ENCODE results near the gene VASH2.
"Not testable (repeated sequence)": the region's sequence is repeated elsewhere in the genome, so short reads cannot be mapped to it uniquely, and the experiment has no call there.

Gene VASH2

GRCh38 chr1:212950243-212951125 lies at the start of gene VASH2:
Gene VASH2 (plus strand): TSS chr1:212950541. CDS start chr1:212951543, 1,002 bp downstream.
- peak; percentile 56 for DNase-seq

GRCh38 chr1:212901290-212901689 lies 49.1 kb upstream of the VASH2 start:
- no peak for DNase-seq

DNA sequence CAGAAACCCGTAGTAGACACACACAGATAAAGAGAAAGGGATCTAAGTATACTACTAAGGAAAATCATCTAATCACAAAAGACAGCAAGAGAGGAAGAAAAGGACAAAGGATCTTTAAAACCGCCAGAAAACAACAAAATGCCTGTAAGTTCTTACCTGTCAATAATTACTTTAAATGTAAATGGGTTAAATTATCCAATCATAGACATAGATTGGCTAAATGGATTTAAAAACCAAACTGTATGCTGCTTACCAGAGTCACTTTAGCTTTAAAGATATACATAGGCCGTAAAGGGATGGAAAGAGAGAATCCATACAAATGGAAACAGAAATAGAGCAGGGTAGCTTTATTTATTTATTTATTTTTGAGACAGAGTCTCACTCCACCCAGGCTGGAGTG lies 48.3 kb upstream of the VASH2 start:
- DNase-seq = no peak

GRCh38 chr1:212903664-212904063 lies 46.7 kb upstream of the VASH2 start:
- no peak for DNase-seq

GRCh38 chr1:212908071-212908470 lies 42.3 kb upstream of the VASH2 start:
- DNase-seq = not testable (repeated sequence)

- no peak for DNase-seq
Observed at GRCh38 chr1:212908971-212909370, 41.4 kb upstream of the VASH2 start.

- no peak for DNase-seq
Observed at GRCh38 chr1:212909652-212910063, 40.7 kb upstream of the VASH2 start.

DNA sequence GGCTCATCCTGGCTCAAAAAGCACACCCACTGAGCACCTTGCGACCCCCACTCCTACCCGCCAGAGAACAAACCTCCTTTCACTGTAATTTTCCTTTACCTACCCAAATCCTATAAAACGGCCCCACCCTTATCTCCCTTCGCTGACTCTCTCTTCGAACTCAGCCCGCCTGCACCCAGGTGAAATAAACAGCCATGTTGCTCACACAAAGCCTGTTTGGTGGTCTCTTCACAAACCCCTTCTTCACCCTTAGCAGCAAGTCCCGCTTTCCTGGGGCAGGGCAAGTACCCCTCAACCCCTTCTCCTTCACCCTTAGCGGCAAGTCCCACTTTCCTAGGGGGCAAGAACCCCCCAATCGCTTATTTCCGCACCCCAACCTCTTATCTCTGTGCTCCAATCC lies 40.1 kb upstream of the VASH2 start:
- not testable (repeated sequence) for DNase-seq

GRCh38 chr1:212913638-212914037 lies 36.7 kb upstream of the VASH2 start:
- DNase-seq = not testable (repeated sequence)

- not testable (repeated sequence) for DNase-seq
Observed at GRCh38 chr1:212914110-212914509, 36.2 kb upstream of the VASH2 start.

DNA sequence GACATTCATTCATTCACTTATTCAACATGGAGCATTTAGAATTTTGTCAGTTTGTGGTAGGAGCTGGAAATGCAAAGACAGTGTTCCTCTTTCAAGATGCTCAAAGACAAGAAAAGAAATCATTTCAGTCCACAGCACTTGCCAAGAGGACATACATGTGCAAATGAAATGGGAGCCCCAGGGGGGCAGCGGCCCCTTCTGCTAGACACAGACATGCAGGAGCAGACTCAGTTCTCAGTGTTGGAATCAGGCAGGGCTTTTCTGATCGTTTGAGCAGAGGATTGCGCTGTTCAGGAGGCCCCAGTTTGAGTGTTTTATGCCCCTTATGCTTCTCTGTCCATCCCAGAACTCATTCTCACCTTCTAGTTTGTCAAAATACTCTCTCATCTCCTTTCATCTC lies 35.6 kb upstream of the VASH2 start:
- DNase-seq = no peak

GRCh38 chr1:212915245-212916091 lies 34.9 kb upstream of the VASH2 start:
- DNase-seq = no peak

DNA sequence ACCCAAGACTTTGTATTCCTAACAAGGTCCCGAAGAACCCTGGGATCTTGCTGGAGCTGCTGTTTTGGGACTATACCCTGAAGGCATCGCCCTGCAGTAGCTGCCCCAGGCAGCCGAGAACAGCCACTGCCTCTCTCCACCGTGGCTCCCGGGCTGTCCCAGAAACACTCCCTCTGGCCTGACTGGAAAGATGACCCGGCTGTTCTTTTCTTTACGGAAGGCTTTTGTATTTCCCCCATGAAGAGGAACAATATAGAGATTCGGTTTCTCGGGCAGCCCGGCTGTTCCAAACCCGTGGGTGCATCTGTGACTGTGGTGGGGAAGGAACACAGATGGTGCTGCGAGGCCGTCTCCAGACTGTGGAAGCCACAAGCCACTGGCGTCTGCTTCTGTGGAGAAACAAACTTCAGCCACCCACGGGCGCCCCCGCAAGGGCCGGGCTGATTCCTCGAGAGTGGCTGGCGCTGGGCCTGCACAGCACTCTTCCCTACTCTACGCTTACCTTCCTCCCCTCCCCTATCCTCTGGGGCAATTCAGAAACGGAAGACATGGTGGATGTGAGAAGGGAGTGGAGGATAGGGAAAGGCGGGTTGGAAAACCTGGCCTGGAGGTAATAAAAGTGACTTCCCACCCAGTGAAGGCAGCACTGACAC lies 33.7 kb upstream of the VASH2 start:
- no peak for DNase-seq

DNA sequence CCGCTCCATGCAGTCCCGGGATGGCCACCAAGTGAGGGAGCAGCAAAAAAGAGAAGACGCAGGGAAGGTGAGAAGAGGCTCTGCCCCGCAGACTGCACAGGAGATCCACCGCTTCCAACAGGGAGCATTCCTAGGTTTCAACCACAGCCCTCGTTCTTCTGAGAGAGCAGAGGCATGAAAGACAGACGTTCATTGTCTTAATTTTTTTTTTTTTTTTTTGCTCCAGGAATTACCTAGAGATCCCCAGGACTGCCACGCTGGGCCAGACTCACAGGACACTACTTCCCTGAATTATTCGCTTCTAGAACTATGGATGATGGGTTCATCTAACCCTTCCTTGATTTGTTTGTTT lies 33.2 kb upstream of the VASH2 start:
- DNase-seq = no peak

- no peak for DNase-seq
Observed at GRCh38 chr1:212917858-212918257, 32.5 kb upstream of the VASH2 start.

DNA sequence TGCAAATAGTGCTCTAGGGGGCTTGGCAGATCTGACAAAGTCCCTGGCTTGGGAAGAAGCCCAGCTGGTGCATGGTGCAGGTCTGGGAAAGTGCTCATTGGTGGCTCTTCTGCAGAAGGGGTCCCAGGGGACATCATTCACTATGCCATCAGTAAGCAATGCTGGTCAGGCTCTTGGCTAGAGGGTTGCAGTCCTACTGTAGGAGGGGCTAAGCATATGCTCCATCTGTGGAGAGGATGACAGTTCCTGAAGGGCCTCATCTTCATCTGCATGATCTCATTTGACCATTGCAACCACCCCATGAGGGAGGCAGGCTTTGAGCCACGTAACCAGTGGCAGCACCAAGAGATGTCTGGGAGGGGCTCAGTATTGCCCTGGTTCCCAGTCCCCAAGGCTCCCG lies 31.5 kb upstream of the VASH2 start:
- no peak for DNase-seq

DNA sequence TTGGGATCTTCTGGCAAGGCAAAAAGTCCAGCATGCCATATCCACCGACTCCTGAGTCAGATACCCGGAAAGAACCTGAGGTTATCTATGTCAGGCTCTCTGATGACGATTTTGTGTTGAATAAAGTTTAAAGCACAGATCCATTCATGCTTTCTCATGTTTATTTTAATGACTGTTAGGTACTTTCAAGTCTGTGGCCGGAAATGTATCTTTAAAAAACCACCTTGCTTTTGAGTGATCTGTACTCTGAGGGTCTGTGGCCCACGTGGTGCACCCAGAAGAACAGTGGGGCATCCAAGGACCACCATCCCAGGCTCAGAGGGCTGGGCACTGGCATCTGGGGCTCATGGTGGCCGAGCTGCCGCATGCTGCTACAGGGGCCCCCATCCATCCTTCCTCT lies 30.1 kb upstream of the VASH2 start:
- DNase-seq = no peak

- DNase-seq = no peak
Observed at GRCh38 chr1:212920896-212921295, 29.4 kb upstream of the VASH2 start.

DNA sequence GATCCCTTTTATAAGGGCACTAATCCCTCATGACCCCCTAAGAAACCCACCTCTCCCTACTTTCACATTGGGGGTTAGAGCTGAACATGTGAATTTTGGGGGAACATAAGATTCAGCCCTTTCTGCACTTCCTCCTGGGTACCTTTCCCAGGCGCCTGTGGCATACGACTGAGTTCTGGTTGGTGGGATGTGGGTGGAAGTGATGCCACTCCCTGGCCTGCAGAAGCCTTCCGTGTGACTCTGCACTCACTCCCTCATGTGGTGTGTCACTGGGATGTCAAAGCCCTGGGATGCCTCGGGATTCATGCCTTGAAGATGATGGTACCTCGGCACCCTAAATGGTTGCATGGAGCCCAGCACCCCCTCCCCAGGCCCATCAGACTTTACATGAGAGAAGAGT lies 28.3 kb upstream of the VASH2 start:
- no peak for DNase-seq

DNA sequence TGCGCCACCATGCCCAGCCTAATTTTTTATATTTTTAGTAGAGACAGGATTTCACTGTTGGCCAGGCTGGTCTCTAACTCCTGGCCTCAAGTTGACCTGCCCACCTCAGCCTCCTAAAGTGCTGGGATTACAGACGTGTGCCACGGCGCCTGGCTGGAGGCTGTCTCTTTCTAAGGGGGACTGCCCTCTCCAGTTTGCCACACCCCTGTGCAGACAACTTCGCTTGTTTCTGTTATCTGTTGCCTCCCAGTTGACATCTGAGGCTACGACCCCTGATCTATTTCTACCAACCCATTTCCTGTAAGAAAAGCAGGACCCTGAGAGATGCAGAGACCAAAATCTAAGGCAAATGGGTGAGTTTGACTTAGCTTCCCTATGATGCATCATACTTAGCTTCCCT lies 24.0 kb upstream of the VASH2 start:
- no peak for DNase-seq

- no peak for DNase-seq
Observed at GRCh38 chr1:212928323-212929291, 21.7 kb upstream of the VASH2 start.

DNA sequence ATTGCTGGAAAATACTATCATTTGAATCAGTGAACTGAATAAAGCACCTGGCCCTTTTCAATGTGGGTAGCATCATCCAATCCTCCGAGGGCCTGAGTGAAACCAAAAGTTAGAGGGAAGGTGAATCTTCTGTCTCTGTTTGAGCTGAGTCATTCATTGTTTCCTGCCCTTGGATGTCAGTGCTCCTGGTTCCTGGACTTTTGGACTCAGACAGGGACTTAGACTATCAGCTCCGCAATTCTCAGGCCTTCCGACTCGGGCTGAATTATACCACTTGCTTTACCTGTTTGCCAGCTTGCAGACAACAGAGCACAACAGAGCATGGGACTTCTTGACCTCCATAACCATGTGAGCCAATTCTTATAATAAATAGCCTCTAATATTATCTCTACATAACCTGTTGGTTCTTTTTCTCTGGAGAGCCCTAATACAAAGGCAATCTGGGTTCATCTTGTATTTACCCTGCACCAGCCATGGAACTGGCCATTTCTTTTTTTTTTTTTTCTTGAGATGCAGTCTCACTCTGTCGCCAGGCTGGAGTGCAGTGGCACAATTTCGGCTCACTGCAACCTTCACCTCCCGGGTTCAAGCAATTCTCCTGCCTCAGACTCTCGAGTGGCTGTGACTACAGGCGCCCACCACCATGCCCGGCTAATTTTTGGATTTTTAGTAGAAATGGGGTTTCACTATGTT lies 19.2 kb upstream of the VASH2 start:
- DNase-seq = no peak
